Effector memory CD8-positive, alpha-beta T cell (primary cell): ENCODE measurements around the gene GCG.
A peak's percentile ranks its signal among the peaks of the same experiment; 100 is the strongest.

Source experiments
- ATAC-seq: fragments of 150-1000 bp; cut with Tn5 transposase; replicated peaks from 2 replicates; pipeline ENCODE4 v1.10.0; 2021; ENCODE audit warnings: mild to moderate bottlenecking, moderate library complexity
- DNase-seq, 3 experiments: peaks; one replicate each; pipeline ENCODE4 v3.0.0; 2021
- H3K27ac Mint-ChIP-seq, 2 donors: one replicate each; pipeline ENCODE4 v1.8.0; 2022; ENCODE audit warnings: mild to moderate bottlenecking in 2 of 2, mixed read lengths in 2 of 2, moderate library complexity in 2 of 2
- H3K27me3 Mint-ChIP-seq, 2 donors: one replicate each; pipeline ENCODE4 v1.8.0; 2022; ENCODE audit warnings: mixed read lengths in 2 of 2
- H3K36me3 Mint-ChIP-seq: one replicate; pipeline ENCODE4 v1.8.0; 2022; ENCODE audit warnings: mild to moderate bottlenecking, moderate library complexity, mixed read lengths; ENCODE audit not compliant: insufficient read depth
- H3K4me1 Mint-ChIP-seq, 2 donors: one replicate each; pipeline ENCODE4 v1.8.0; 2022; ENCODE audit warnings: low read depth in 2 of 2, mixed read lengths in 2 of 2
- H3K4me3 Mint-ChIP-seq, 2 donors: one replicate each; pipeline ENCODE4 v1.8.0; 2022; ENCODE audit warnings: mild to moderate bottlenecking in 2 of 2, mixed read lengths in 2 of 2, moderate library complexity in 2 of 2
- H3K9me3 Mint-ChIP-seq, 2 donors: one replicate each; pipeline ENCODE4 v1.8.0; 2022; ENCODE audit warnings: mixed read lengths in 2 of 2

Gene GCG

GRCh38 chr2:162174746-162175145, 22.7 kb upstream of the GCG start:
- no peak for ATAC-seq

GRCh38 chr2:162172802-162173370, 20.8 kb upstream of the GCG start:
- DNase-seq (no peak), ATAC-seq (no peak)
- Mint-ChIP-seq H3K4me3 (no peak overlapping the region), H3K27me3 (peaks cover 30 to 35% of the 10 kb centered on the region in 2 donors), H3K27ac (no peak overlapping the region), H3K4me1 (no peaks in the 10 kb centered on the region), H3K36me3 (no peaks in the 10 kb centered on the region), H3K9me3 (no peaks in the 10 kb centered on the region)

More at GRCh38 chr2:162174746-162175145, 22.7 kb upstream of the GCG start:
- Mint-ChIP-seq H3K4me1 (no peaks in the 10 kb centered on the region), H3K27me3 (peaks cover 31% of the 10 kb centered on the region in 2 donors), H3K27ac (no peak overlapping the region), H3K4me3 (no peak overlapping the region), H3K36me3 (no peaks in the 10 kb centered on the region), H3K9me3 (no peaks in the 10 kb centered on the region)
- DNase-seq: no peak

- ATAC-seq (no peak), DNase-seq (no peak)
- H3K27me3 Mint-ChIP-seq: peaks cover 18 to 46% of the 10 kb centered on the region in 2 donors
- no peaks in the 10 kb centered on the region for H3K9me3 Mint-ChIP-seq
- no peaks in the 10 kb centered on the region for H3K36me3 Mint-ChIP-seq
- no peak overlapping the region for H3K27ac Mint-ChIP-seq
- no peak overlapping the region for H3K4me3 Mint-ChIP-seq
- no peaks in the 10 kb centered on the region for H3K4me1 Mint-ChIP-seq
These were observed 14.7 kb upstream of the GCG start for GRCh38 chr2:162166745-162167144.

- Mint-ChIP-seq H3K9me3 (no peaks in the 10 kb centered on the region), H3K4me3 (no peak overlapping the region), H3K27ac (no peak overlapping the region), H3K27me3 (peaks cover 18 to 47% of the 10 kb centered on the region in 2 donors), H3K4me1 (no peaks in the 10 kb centered on the region), H3K36me3 (no peaks in the 10 kb centered on the region)
- DNase-seq (no peak), ATAC-seq (no peak)
These were observed 14.1 kb upstream of the GCG start for GRCh38 chr2:162166174-162166573.

GRCh38 chr2:162164802-162165201, 12.8 kb upstream of the GCG start:
- H3K27me3 Mint-ChIP-seq: peaks cover 25 to 59% of the 10 kb centered on the region in 2 donors
- no peaks in the 10 kb centered on the region for H3K36me3 Mint-ChIP-seq
- H3K9me3 Mint-ChIP-seq: no peaks in the 10 kb centered on the region
- H3K27ac Mint-ChIP-seq: no peak overlapping the region
- no peak overlapping the region for H3K4me3 Mint-ChIP-seq
- H3K4me1 Mint-ChIP-seq: no peaks in the 10 kb centered on the region
- ATAC-seq (no peak), DNase-seq (no peak)

GRCh38 chr2:162159446-162159845, 7.4 kb upstream of the GCG start:
- Mint-ChIP-seq H3K27me3 (peaks cover 18 to 44% of the 10 kb centered on the region in 2 donors), H3K4me1 (no peaks in the 10 kb centered on the region), H3K4me3 (no peak overlapping the region), H3K9me3 (no peaks in the 10 kb centered on the region), H3K27ac (no peak overlapping the region), H3K36me3 (no peaks in the 10 kb centered on the region)
- DNase-seq: no peak
- ATAC-seq: no peak

- Mint-ChIP-seq H3K27me3 (peaks cover 25 to 42% of the 10 kb centered on the region in 2 donors), H3K9me3 (no peaks in the 10 kb centered on the region), H3K36me3 (no peaks in the 10 kb centered on the region), H3K4me1 (no peaks in the 10 kb centered on the region), H3K4me3 (no peak overlapping the region), H3K27ac (no peak overlapping the region)
- DNase-seq (no peak), ATAC-seq (no peak)
These were observed 4.1 kb upstream of the GCG start for GRCh38 chr2:162156149-162156548.

- no peak for DNase-seq
- Mint-ChIP-seq H3K36me3 (no peaks in the 10 kb centered on the region), H3K4me3 (no peak overlapping the region), H3K9me3 (no peaks in the 10 kb centered on the region), H3K27me3 (peaks cover 27 to 33% of the 10 kb centered on the region in 2 donors), H3K27ac (no peak overlapping the region), H3K4me1 (no peaks in the 10 kb centered on the region)
- no peak for ATAC-seq
These were observed 3.0 kb upstream of the GCG start for GRCh38 chr2:162155093-162155492.

- ATAC-seq: peak; percentile 99
- no peaks in the 10 kb centered on the region for H3K36me3 Mint-ChIP-seq
- H3K27ac Mint-ChIP-seq: no peak overlapping the region
- peaks cover 23 to 24% of the 10 kb centered on the region in 2 donors for H3K27me3 Mint-ChIP-seq
- H3K4me3 Mint-ChIP-seq: no peak overlapping the region
- DNase-seq: peak; percentile 50 to 64 (median 58)
- H3K4me1 Mint-ChIP-seq: no peaks in the 10 kb centered on the region
- no peaks in the 10 kb centered on the region for H3K9me3 Mint-ChIP-seq
These were observed 1.7 kb upstream of the GCG start for GRCh38 chr2:162153608-162154224.

- no peak for DNase-seq
- Mint-ChIP-seq H3K27me3 (peaks cover 49 to 52% of the 10 kb centered on the region in 2 donors), H3K9me3 (no peaks in the 10 kb centered on the region)
These were observed 2.1 kb downstream of the GCG start for GRCh38 chr2:162149940-162150339.

GRCh38 chr2:162149466-162149865, 2.6 kb downstream of the GCG start:
- Mint-ChIP-seq H3K27me3 (peaks cover 45 to 47% of the 10 kb centered on the region in 2 donors), H3K4me3 (no peak overlapping the region), H3K4me1 (no peaks in the 10 kb centered on the region), H3K36me3 (no peaks in the 10 kb centered on the region), H3K27ac (no peak overlapping the region), H3K9me3 (no peaks in the 10 kb centered on the region)
- DNase-seq: no peak
- ATAC-seq: no peak

More at GRCh38 chr2:162149940-162150339, 2.1 kb downstream of the GCG start:
- no peaks in the 10 kb centered on the region for H3K4me1 Mint-ChIP-seq
- H3K4me3 Mint-ChIP-seq: no peak overlapping the region
- H3K36me3 Mint-ChIP-seq: no peaks in the 10 kb centered on the region
- no peak for ATAC-seq
- no peak overlapping the region for H3K27ac Mint-ChIP-seq

- DNase-seq (no peak), ATAC-seq (no peak)
- H3K27me3 Mint-ChIP-seq: peaks cover 42 to 45% of the 10 kb centered on the region in 2 donors
- no peak overlapping the region for H3K4me3 Mint-ChIP-seq
- H3K36me3 Mint-ChIP-seq: no peaks in the 10 kb centered on the region
- H3K9me3 Mint-ChIP-seq: no peaks in the 10 kb centered on the region
- no peaks in the 10 kb centered on the region for H3K4me1 Mint-ChIP-seq
- no peak overlapping the region for H3K27ac Mint-ChIP-seq
These were observed 3.1 kb downstream of the GCG start for GRCh38 chr2:162148956-162149355.

- H3K36me3 Mint-ChIP-seq: no peaks in the 10 kb centered on the region
- no peak overlapping the region for H3K27ac Mint-ChIP-seq
- H3K27me3 Mint-ChIP-seq: peaks cover 59 to 62% of the 10 kb centered on the region in 2 donors
- ATAC-seq: no peak
- H3K4me3 Mint-ChIP-seq: no peak overlapping the region
- no peaks in the 10 kb centered on the region for H3K9me3 Mint-ChIP-seq
- no peak for DNase-seq
- H3K4me1 Mint-ChIP-seq: no peaks in the 10 kb centered on the region
These were observed 8.1 kb downstream of the GCG start for GRCh38 chr2:162143969-162144368.

- Mint-ChIP-seq H3K4me1 (no peaks in the 10 kb centered on the region), H3K4me3 (no peak overlapping the region), H3K27me3 (peaks cover 38 to 41% of the 10 kb centered on the region in 2 donors), H3K9me3 (no peaks in the 10 kb centered on the region), H3K36me3 (no peaks in the 10 kb centered on the region), H3K27ac (no peak overlapping the region)
- DNase-seq (no peak), ATAC-seq (no peak)
These were observed 13.7 kb downstream of the GCG start for GRCh38 chr2:162138310-162138709.
